ENCODE measurements around the gene SLC35A3. TPM values are rescaled to one million over a fixed set of nuclear protein-coding genes. Genes with fewer than 3 reads are reported as not detected.

The SLC35A3 gene
- total and polyA plus RNA-seq, 10 of the 15 experiments (the other 5 are each of a cell fraction or from before 2014, with no cell fraction given), result 3.6 to 24.3 (median 15.4) TPM

DNA sequence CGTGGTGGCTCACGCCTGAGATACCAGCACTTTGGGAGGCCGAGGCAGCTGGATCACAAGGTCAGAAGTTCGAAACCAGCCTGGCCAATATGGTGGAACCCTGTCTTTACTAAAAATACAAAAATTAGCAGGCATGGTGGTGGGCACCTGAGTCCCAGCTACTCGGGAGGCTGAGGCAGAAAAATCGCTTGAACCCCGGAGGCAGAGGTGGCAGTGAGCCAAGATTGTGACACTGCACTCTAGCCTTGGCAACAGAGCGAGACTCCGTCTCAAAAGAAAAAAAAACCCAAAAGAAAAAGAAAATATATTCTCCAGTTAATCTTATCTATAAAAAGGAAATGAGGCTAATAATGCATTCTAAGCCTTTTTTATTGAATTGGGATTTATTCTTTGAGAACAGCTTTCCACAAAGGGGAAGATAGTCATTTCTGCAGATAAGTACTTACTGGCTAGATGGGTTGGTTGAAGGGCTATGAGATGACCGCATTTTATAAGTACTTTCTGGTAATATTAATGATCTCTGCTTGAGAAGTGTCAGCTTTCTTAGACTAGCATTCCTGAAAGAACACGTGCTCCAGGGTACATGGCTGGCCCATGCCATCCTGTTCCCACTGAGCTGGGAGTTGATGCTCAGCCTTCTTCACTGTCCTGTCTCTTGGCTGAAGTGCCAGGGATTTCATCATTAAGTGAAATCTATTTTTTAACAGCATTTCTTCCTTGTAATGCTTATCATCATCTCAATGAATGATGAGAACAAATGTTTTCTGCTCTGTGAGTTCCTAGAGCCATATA lies 105.0 kb downstream of the SLC35A3 start:
- RAD21 ChIA-PET (ENCODE audit: unreplicated experiment), result interaction anchor here (0.7 to 3.2 kb wide), 6 partner anchors 23 to 225 kb away, joined by 3 to 21 read pairs (median 4); partner anchors contain the start of gene AGL
- BruUV-seq (replicated peaks), result no TSS peak
- intact Hi-C loops (cut with micrococcal nuclease; ENCODE audit: unreplicated experiment), result no loop called here

More for the DNA sequence above, 105.0 kb downstream of the SLC35A3 start:
- H3K36me3 ChIP-seq (ENCODE audit: control insufficient read depth in 2 of 2, insufficient read depth in 2 of 2, low read length in 1 of 2), result peaks cover 5 to 42% of the 10 kb centered on the region in 2 experiments
- no peaks in the 10 kb centered on the region for H3K9me3 ChIP-seq (replicated peaks; ENCODE audit: control insufficient read depth, insufficient read depth, low read length)
- in situ Hi-C loops (cut with MboI), result no loop called here
- H2AFZ ChIP-seq (ENCODE audit: control insufficient read depth, low read depth, low read length), result no peak overlapping the region
- H3K4me1 ChIP-seq (ENCODE audit: control insufficient read depth, insufficient read depth, low read length), result peaks cover 29% of the 10 kb centered on the region
- H3K27me3 ChIP-seq (replicated peaks in 1 of 2; ENCODE audit: control insufficient read depth in 2 of 2, insufficient read depth in 2 of 2, low read length in 1 of 2), result no peaks in the 10 kb centered on the region
- H3K9ac ChIP-seq (ENCODE audit: control insufficient read depth, insufficient read depth, low read length), result no peak overlapping the region
- WGBS (ENCODE audit: insufficient coverage, insufficient replicate concordance, low lambda C conversion rate, missing lambda C conversion rate), result 92% methylated on average over 11 of the region's 11 CpGs
- peaks cover 17% of the 10 kb centered on the region for H3K79me2 ChIP-seq (ENCODE audit: control insufficient read depth, insufficient read depth, low read length)
- no peak for DNase-seq (ENCODE audit: low read depth, low spot score)
- FAIRE-seq, result no peak
- ChIA-PET CTCF (interaction anchor here (1.1 to 2.3 kb wide), 5 partner anchors 13 to 269 kb away, joined by 3 to 6 read pairs (median 4); no protein-coding TSS in a partner anchor), SMC1A (ENCODE audit: uncharacterized antibody, unreplicated experiment) (interaction anchor here (1.1 to 4.9 kb wide), 8 partner anchors 9 to 384 kb away, joined by 3 to 56 read pairs (median 10); a partner anchor contains a TSS), POLR2A (interaction anchor here (0.6 to 3.7 kb wide), 7 partner anchors 16 to 33 kb away, joined by 3 to 20 read pairs (median 4); no protein-coding TSS in a partner anchor)
- peak overlapping the region; percentile 92 for H3K27ac ChIP-seq (ENCODE audit: control insufficient read depth, insufficient read depth)
- peak overlapping the region; percentile 18; the same call in 1 of the 2 replicates for H3K4me2 ChIP-seq (ENCODE audit: control insufficient read depth, insufficient read depth)
- TF ChIP-seq NFYA (IDR thresholded peaks at IDR 0.05; ENCODE audit: borderline replicate concordance, low read depth, low read length) (no peak), FOXM1 (IDR thresholded peaks at IDR 0.05; ENCODE audit: low read depth, low read length) (no peak), NRF1 (conservative IDR thresholded peaks at IDR 0.05; ENCODE audit: low read depth, low read length) (no peak), ESRRA (IDR thresholded peaks at IDR 0.05; ENCODE audit: low read length) (no peak), RELA (IDR thresholded peaks at IDR 0.05; ENCODE audit: borderline replicate concordance, partially characterized antibody) (no peak), POLR2A (IDR thresholded peaks at IDR 0.05; ENCODE audit: low read depth, low read length) (no peak), RFX5 (IDR thresholded peaks at IDR 0.05; ENCODE audit: low read depth, low read length) (no peak), EGR1 (IDR thresholded peaks at IDR 0.05; ENCODE audit: borderline replicate concordance in 1 of 2, low read depth in 2 of 2, low read length in 2 of 2) (no peak), MXI1 (IDR thresholded peaks at IDR 0.05; ENCODE audit: low read depth, low read length) (no peak), CEBPB (IDR thresholded peaks at IDR 0.05; ENCODE audit: borderline replicate concordance in 1 of 2, low read depth in 2 of 2, low read length in 2 of 2) (no peak)
- TF ChIP-seq, protein P1, sequence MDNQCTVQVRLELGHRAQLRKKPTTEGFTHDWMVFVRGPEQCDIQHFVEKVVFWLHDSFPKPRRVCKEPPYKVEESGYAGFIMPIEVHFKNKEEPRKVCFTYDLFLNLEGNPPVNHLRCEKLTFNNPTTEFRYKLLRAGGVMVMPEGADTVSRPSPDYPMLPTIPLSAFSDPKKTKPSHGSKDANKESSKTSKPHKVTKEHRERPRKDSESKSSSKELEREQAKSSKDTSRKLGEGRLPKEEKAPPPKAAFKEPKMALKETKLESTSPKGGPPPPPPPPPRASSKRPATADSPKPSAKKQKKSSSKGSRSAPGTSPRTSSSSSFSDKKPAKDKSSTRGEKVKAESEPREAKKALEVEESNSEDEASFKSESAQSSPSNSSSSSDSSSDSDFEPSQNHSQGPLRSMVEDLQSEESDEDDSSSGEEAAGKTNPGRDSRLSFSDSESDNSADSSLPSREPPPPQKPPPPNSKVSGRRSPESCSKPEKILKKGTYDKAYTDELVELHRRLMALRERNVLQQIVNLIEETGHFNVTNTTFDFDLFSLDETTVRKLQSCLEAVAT (IDR thresholded peaks at IDR 0.05), result no peak
- TF ChIP-seq, protein P2, sequence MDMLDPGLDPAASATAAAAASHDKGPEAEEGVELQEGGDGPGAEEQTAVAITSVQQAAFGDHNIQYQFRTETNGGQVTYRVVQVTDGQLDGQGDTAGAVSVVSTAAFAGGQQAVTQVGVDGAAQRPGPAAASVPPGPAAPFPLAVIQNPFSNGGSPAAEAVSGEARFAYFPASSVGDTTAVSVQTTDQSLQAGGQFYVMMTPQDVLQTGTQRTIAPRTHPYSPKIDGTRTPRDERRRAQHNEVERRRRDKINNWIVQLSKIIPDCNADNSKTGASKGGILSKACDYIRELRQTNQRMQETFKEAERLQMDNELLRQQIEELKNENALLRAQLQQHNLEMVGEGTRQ (IDR thresholded peaks at IDR 0.05; ENCODE audit: borderline replicate concordance, low read depth, low read length), result no peak
- TF ChIP-seq, protein P3, sequence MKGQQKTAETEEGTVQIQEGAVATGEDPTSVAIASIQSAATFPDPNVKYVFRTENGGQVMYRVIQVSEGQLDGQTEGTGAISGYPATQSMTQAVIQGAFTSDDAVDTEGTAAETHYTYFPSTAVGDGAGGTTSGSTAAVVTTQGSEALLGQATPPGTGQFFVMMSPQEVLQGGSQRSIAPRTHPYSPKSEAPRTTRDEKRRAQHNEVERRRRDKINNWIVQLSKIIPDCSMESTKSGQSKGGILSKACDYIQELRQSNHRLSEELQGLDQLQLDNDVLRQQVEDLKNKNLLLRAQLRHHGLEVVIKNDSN (IDR thresholded peaks at IDR 0.05; ENCODE audit: borderline replicate concordance, extremely low read length, insufficient read depth, low read depth, low read length), result no peak
- TF ChIP-seq, protein P4, sequence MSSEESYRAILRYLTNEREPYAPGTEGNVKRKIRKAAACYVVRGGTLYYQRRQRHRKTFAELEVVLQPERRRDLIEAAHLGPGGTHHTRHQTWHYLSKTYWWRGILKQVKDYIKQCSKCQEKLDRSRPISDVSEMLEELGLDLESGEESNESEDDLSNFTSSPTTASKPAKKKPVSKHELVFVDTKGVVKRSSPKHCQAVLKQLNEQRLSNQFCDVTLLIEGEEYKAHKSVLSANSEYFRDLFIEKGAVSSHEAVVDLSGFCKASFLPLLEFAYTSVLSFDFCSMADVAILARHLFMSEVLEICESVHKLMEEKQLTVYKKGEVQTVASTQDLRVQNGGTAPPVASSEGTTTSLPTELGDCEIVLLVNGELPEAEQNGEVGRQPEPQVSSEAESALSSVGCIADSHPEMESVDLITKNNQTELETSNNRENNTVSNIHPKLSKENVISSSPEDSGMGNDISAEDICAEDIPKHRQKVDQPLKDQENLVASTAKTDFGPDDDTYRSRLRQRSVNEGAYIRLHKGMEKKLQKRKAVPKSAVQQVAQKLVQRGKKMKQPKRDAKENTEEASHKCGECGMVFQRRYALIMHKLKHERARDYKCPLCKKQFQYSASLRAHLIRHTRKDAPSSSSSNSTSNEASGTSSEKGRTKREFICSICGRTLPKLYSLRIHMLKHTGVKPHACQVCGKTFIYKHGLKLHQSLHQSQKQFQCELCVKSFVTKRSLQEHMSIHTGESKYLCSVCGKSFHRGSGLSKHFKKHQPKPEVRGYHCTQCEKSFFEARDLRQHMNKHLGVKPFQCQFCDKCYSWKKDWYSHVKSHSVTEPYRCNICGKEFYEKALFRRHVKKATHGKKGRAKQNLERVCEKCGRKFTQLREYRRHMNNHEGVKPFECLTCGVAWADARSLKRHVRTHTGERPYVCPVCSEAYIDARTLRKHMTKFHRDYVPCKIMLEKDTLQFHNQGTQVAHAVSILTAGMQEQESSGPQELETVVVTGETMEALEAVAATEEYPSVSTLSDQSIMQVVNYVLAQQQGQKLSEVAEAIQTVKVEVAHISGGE (CRISPR knock-in tag; IDR thresholded peaks at IDR 0.05), result no peak
- H4K20me1 ChIP-seq (ENCODE audit: control insufficient read depth, insufficient read depth), result no peaks in the 10 kb centered on the region
- no peak overlapping the region for H3K4me3 ChIP-seq
- no peak for ATAC-seq
